Astrocyte (in vitro differentiated cells and primary cell): Measurements from ENCODE around the gene SORL1. TPM values are rescaled to one million over a fixed set of nuclear protein-coding genes. Genes with fewer than 3 reads are reported as not detected.

Source experiments
- DNase-seq: peaks from one replicate; pipeline ENCODE4 v3.0.0-alpha.2; 2010; ENCODE audit warnings: low read depth
- FAIRE-seq: peaks from 2 replicates; lab custom pipeline; 2011; peaks lifted over from hg19 to GRCh38; lab: Jason Lieb, UNC
- H2AFZ ChIP-seq: 2 replicates; pipeline ENCODE4 v1.6.0; 2012; ENCODE audit warnings: low read depth, low read length, inconsistent platforms
- H3K27ac ChIP-seq: 2 replicates; pipeline ENCODE4 v1.5.1; 2011; ENCODE audit warnings: low read depth, low read length, inconsistent platforms
- H3K27me3 ChIP-seq: 2 replicates; pipeline ENCODE4 v1.6.0; 2011; ENCODE audit warnings: low read length, inconsistent platforms; ENCODE audit not compliant: insufficient read depth
- H3K36me3 ChIP-seq: 2 replicates; pipeline ENCODE4 v1.5.1; 2011; ENCODE audit warnings: low read length, inconsistent platforms; ENCODE audit not compliant: insufficient read depth
- H3K4me1 ChIP-seq: 2 replicates; pipeline ENCODE4 v1.5.1; 2011; ENCODE audit warnings: low read length, inconsistent platforms; ENCODE audit not compliant: insufficient read depth
- H3K4me2 ChIP-seq: 2 replicates; pipeline ENCODE4 v1.6.0; 2012; ENCODE audit warnings: low read length, inconsistent platforms
- H3K4me3 ChIP-seq: 2 replicates; pipeline ENCODE4 v1.5.1; 2011; ENCODE audit warnings: low read depth, mild to moderate bottlenecking, low read length, inconsistent platforms; ENCODE audit not compliant: insufficient read depth
- H3K79me2 ChIP-seq: 2 replicates; pipeline ENCODE4 v1.6.0; 2012; ENCODE audit warnings: mild to moderate bottlenecking, low read length, inconsistent platforms; ENCODE audit not compliant: insufficient read depth
- H3K9ac ChIP-seq: 2 replicates; pipeline ENCODE4 v1.6.0; 2012; ENCODE audit warnings: mild to moderate bottlenecking, low read length, inconsistent platforms
- H3K9me3 ChIP-seq: 2 replicates; pipeline ENCODE4 v1.5.1; 2012; ENCODE audit warnings: low read depth, mild to moderate bottlenecking, low read length, inconsistent platforms; ENCODE audit not compliant: insufficient read depth
- H4K20me1 ChIP-seq: 2 replicates; pipeline ENCODE4 v1.6.0; 2012; ENCODE audit warnings: low read length, inconsistent platforms; ENCODE audit not compliant: insufficient read depth
- H3K27ac Mint-ChIP-seq: one replicate; pipeline ENCODE4 v1.8.0; 2021; ENCODE audit warnings: mild to moderate bottlenecking, mixed read lengths; ENCODE audit not compliant: unreplicated experiment
- H3K27me3 Mint-ChIP-seq: one replicate; pipeline ENCODE4 v1.8.0; 2021; ENCODE audit warnings: low read depth, mixed read lengths; ENCODE audit not compliant: unreplicated experiment
- H3K36me3 Mint-ChIP-seq: one replicate; pipeline ENCODE4 v1.8.0; 2021; ENCODE audit warnings: low read depth, mixed read lengths; ENCODE audit not compliant: unreplicated experiment
- H3K4me1 Mint-ChIP-seq: one replicate; pipeline ENCODE4 v1.8.0; 2021; ENCODE audit warnings: low read depth, mixed read lengths; ENCODE audit not compliant: unreplicated experiment
- H3K4me3 Mint-ChIP-seq: one replicate; pipeline ENCODE4 v1.8.0; 2021; ENCODE audit warnings: mild to moderate bottlenecking, moderate library complexity, mixed read lengths; ENCODE audit not compliant: unreplicated experiment
- H3K9me3 Mint-ChIP-seq: one replicate; pipeline ENCODE4 v1.8.0; 2021; ENCODE audit warnings: mild to moderate bottlenecking, mixed read lengths; ENCODE audit not compliant: unreplicated experiment
- CTCF ChIP-seq: IDR thresholded peaks from 2 replicates; pipeline ENCODE4 v1.5.1; 2011; ENCODE audit warnings: low read depth, mild to moderate bottlenecking, inconsistent platforms, low read length, moderate library complexity; ENCODE audit not compliant: insufficient read depth
- EZH2 ChIP-seq: IDR thresholded peaks from 2 replicates; pipeline ENCODE4 v1.6.1; 2012; ENCODE audit warnings: mild to moderate bottlenecking, low read length, inconsistent platforms; ENCODE audit not compliant: insufficient read depth
- total RNA-seq: library from RNA; stranded (reverse); gene quantifications from 2 replicates; pipeline ENCODE4 v1.2.1, GENCODE V29; 2021

SORL1 gene
- total RNA-seq, 1 donor from 2014 or later: 4.1 TPM

GRCh38 chr11:121631456-121631855 lies 179.3 kb downstream of the SORL1 start:
- no peaks in the 10 kb centered on the region for H3K36me3 Mint-ChIP-seq

GRCh38 chr11:121634273-121634672 lies 182.2 kb downstream of the SORL1 start:
- no peaks in the 10 kb centered on the region for H4K20me1 ChIP-seq
- peaks cover 3% of the 10 kb centered on the region for H3K27me3 ChIP-seq
- FAIRE-seq: no peak
- H3K36me3 Mint-ChIP-seq: no peaks in the 10 kb centered on the region
- no peak for DNase-seq
- peaks cover 23% of the 10 kb centered on the region for H3K4me1 Mint-ChIP-seq
- H3K4me3 Mint-ChIP-seq: no peak overlapping the region
- H3K9me3 ChIP-seq: no peaks in the 10 kb centered on the region
- no peaks in the 10 kb centered on the region for H3K79me2 ChIP-seq
- TF ChIP-seq CTCF (no peak), EZH2 (no peak)
- H3K36me3 ChIP-seq: no peaks in the 10 kb centered on the region
- no peaks in the 10 kb centered on the region for H3K27me3 Mint-ChIP-seq
- no peak overlapping the region for H2AFZ ChIP-seq
- H3K4me3 ChIP-seq: no peak overlapping the region
- H3K27ac Mint-ChIP-seq: no peak overlapping the region
- peak overlapping the region; percentile 61 for H3K4me2 ChIP-seq
- no peak overlapping the region for H3K9ac ChIP-seq
- no peaks in the 10 kb centered on the region for H3K9me3 Mint-ChIP-seq
- peaks cover 24% of the 10 kb centered on the region for H3K4me1 ChIP-seq
- H3K27ac ChIP-seq: no peak overlapping the region

More at GRCh38 chr11:121631456-121631855, 179.3 kb downstream of the SORL1 start:
- Histone ChIP-seq H3K9ac (no peak overlapping the region), H3K36me3 (no peaks in the 10 kb centered on the region), H3K27me3 (peaks cover under 1% of the 10 kb centered on the region), H3K4me1 (peaks cover 24% of the 10 kb centered on the region), H3K4me2 (no peak overlapping the region), H3K4me3 (no peak overlapping the region), H3K79me2 (no peaks in the 10 kb centered on the region), H4K20me1 (no peaks in the 10 kb centered on the region), H2AFZ (no peak overlapping the region), H3K27ac (no peak overlapping the region), H3K9me3 (no peaks in the 10 kb centered on the region)
- DNase-seq (no peak), FAIRE-seq (no peak)
- Mint-ChIP-seq H3K9me3 (no peaks in the 10 kb centered on the region), H3K4me1 (peaks cover 23% of the 10 kb centered on the region), H3K4me3 (no peak overlapping the region), H3K27me3 (no peaks in the 10 kb centered on the region), H3K27ac (no peak overlapping the region)
- TF ChIP-seq CTCF (no peak), EZH2 (no peak)

GRCh38 chr11:121634889-121635288 lies 182.8 kb downstream of the SORL1 start:
- Histone ChIP-seq H3K9me3 (no peaks in the 10 kb centered on the region), H3K4me2 (peak overlapping the region; percentile 61), H3K4me3 (peak overlapping the region; percentile 14), H3K27me3 (peaks cover 3% of the 10 kb centered on the region), H2AFZ (no peak overlapping the region), H3K9ac (no peak overlapping the region), H3K27ac (peak overlapping the region; percentile 40), H4K20me1 (no peaks in the 10 kb centered on the region), H3K36me3 (no peaks in the 10 kb centered on the region), H3K4me1 (peaks cover 21% of the 10 kb centered on the region), H3K79me2 (no peaks in the 10 kb centered on the region)
- Mint-ChIP-seq H3K4me3 (no peak overlapping the region), H3K27me3 (no peaks in the 10 kb centered on the region), H3K27ac (peak overlapping the region; percentile 8), H3K36me3 (no peaks in the 10 kb centered on the region), H3K9me3 (no peaks in the 10 kb centered on the region), H3K4me1 (peaks cover 20% of the 10 kb centered on the region)
- FAIRE-seq (peak; percentile 50), DNase-seq (peak; percentile 93)
- no peak for TF ChIP-seq CTCF
- no peak for TF ChIP-seq EZH2
